ENCODE measurements around the gene UQCR10. TPM values are rescaled to one million over a fixed set of nuclear protein-coding genes. Genes with fewer than 3 reads are reported as not detected.

Gene UQCR10
- total RNA-seq, 1 experiment from 2014 or later: 93.7 TPM

GRCh38 chr22:29801796-29802195, 34.6 kb downstream of the UQCR10 start:
- TF ChIP-seq CTCF (IDR thresholded peaks at IDR 0.05) (no peak), POLR2AphosphoS5 (IDR thresholded peaks at IDR 0.05; ENCODE audit: low read depth, low read length) (no peak), SIN3A (IDR thresholded peaks at IDR 0.05; ENCODE audit: borderline replicate concordance, insufficient read depth, low read depth, low read length) (no peak), TCF7L2 (IDR thresholded peaks at IDR 0.05; ENCODE audit: low read depth, low read length) (no peak), REST (IDR thresholded peaks at IDR 0.05; ENCODE audit: insufficient read depth in 1 of 2, low read depth in 2 of 2, low read length in 1 of 2) (no peak)
- intact Hi-C loops (cut with micrococcal nuclease; ENCODE audit: unreplicated experiment) (no loop called here), in situ Hi-C loops (cut with HindIII; ENCODE audit: low pct_unique_long_range_greater_than_20kb, low sequenced_read_pairs) (no loop called here)
- no peaks in the 10 kb centered on the region for H3K27me3 ChIP-seq (ENCODE audit: control insufficient read depth, insufficient read depth, low read length)
- no peak overlapping the region for H3K27ac ChIP-seq (ENCODE audit: low read length)
- no peak overlapping the region for H3K4me3 ChIP-seq (ENCODE audit: low read depth in 2 of 2, low read length in 2 of 2)
- H3K9me3 ChIP-seq (ENCODE audit: control insufficient read depth, insufficient read depth, low read depth, low read length): no peaks in the 10 kb centered on the region
- DNase-seq (ENCODE audit: low read depth, low spot score): no peak
- no TSS peak for BruUV-seq (replicated peaks)
- no peak for ATAC-seq
- ChIA-PET CTCF (interaction anchor here (0.7 kb wide), 1 partner anchor 15 kb away, joined by 6 read pairs; no protein-coding TSS in a partner anchor), POLR2A (interaction anchor here (0.6 kb wide), 1 partner anchor 176 kb away, joined by 3 read pairs; no protein-coding TSS in a partner anchor)
- no peaks in the 10 kb centered on the region for H3K4me1 ChIP-seq (ENCODE audit: control insufficient read depth, insufficient read depth, low read length)
- H3K36me3 ChIP-seq (ENCODE audit: control insufficient read depth, insufficient read depth, low read length): peaks cover 7% of the 10 kb centered on the region

GRCh38 chr22:29803190-29803589, 36.0 kb downstream of the UQCR10 start:
- in situ Hi-C loops (cut with HindIII; ENCODE audit: low pct_unique_long_range_greater_than_20kb, low sequenced_read_pairs): no loop called here

More at GRCh38 chr22:29803190-29803589, 36.0 kb downstream of the UQCR10 start:
- ChIA-PET POLR2A (interaction anchor here (0.8 kb wide), 1 partner anchor 43 kb away, joined by 5 read pairs; no protein-coding TSS in a partner anchor), CTCF (no interaction called here)
- H3K27me3 ChIP-seq (ENCODE audit: control insufficient read depth, insufficient read depth, low read length): no peaks in the 10 kb centered on the region
- no peak for TF ChIP-seq CTCF (IDR thresholded peaks at IDR 0.05)
- no peak for TF ChIP-seq SIN3A (IDR thresholded peaks at IDR 0.05; ENCODE audit: borderline replicate concordance, insufficient read depth, low read depth, low read length)
- TF ChIP-seq POLR2AphosphoS5 (IDR thresholded peaks at IDR 0.05; ENCODE audit: low read depth, low read length): no peak
- TF ChIP-seq REST (IDR thresholded peaks at IDR 0.05; ENCODE audit: insufficient read depth in 1 of 2, low read depth in 2 of 2, low read length in 1 of 2): no peak
- no peak for TF ChIP-seq TCF7L2 (IDR thresholded peaks at IDR 0.05; ENCODE audit: low read depth, low read length)
- H3K9me3 ChIP-seq (ENCODE audit: control insufficient read depth, insufficient read depth, low read depth, low read length): no peaks in the 10 kb centered on the region
- BruUV-seq (replicated peaks): no TSS peak
- intact Hi-C loops (cut with micrococcal nuclease; ENCODE audit: unreplicated experiment): no loop called here
- no peak for DNase-seq (ENCODE audit: low read depth, low spot score)
- H3K4me1 ChIP-seq (ENCODE audit: control insufficient read depth, insufficient read depth, low read length): no peaks in the 10 kb centered on the region
- peaks cover 7% of the 10 kb centered on the region for H3K36me3 ChIP-seq (ENCODE audit: control insufficient read depth, insufficient read depth, low read length)
- ATAC-seq: no peak
- no peak overlapping the region for H3K4me3 ChIP-seq (ENCODE audit: low read depth in 2 of 2, low read length in 2 of 2)
- H3K27ac ChIP-seq (ENCODE audit: low read length): no peak overlapping the region

Measured in Panc1 (cell line).